Activated CD4-positive, alpha-beta T cell treated with anti-CD3 and anti-CD28 coated beads for 4 hours (primary cell): ENCODE results near the gene NAT16.

ENCODE experiments used
- DNase-seq, 2 donors: peaks; one replicate each; pipeline ENCODE4 v3.0.0-alpha.2; 2020

Gene NAT16

GRCh38 chr7:101170617-101171441, 9.3 kb downstream of the NAT16 start:
- DNase-seq: no peak

- peak; percentile 77 to 86 for DNase-seq
These were observed 10.1 kb downstream of the NAT16 start for GRCh38 chr7:101169838-101170551.

GRCh38 chr7:101169110-101169837, 10.8 kb downstream of the NAT16 start:
- no peak for DNase-seq

GRCh38 chr7:101168412-101169049, 11.6 kb downstream of the NAT16 start:
- peak in 1 of 2 donors; percentile 37 for DNase-seq

- DNase-seq: no peak
These were observed 12.3 kb downstream of the NAT16 start for GRCh38 chr7:101167645-101168411.

- no peak for DNase-seq
These were observed 13.0 kb downstream of the NAT16 start for GRCh38 chr7:101166909-101167644.

GRCh38 chr7:101166648-101166908, 13.5 kb downstream of the NAT16 start:
- no peak for DNase-seq

- DNase-seq: no peak
These were observed 14.0 kb downstream of the NAT16 start for GRCh38 chr7:101165958-101166647.

- peak; percentile 87 to 90 for DNase-seq
These were observed 14.8 kb downstream of the NAT16 start, which contains the start of gene VGF for GRCh38 chr7:101165075-101165957. VGF (minus strand) TSS chr7:101165569; CDS start chr7:101164843, 726 bp downstream.

DNA sequence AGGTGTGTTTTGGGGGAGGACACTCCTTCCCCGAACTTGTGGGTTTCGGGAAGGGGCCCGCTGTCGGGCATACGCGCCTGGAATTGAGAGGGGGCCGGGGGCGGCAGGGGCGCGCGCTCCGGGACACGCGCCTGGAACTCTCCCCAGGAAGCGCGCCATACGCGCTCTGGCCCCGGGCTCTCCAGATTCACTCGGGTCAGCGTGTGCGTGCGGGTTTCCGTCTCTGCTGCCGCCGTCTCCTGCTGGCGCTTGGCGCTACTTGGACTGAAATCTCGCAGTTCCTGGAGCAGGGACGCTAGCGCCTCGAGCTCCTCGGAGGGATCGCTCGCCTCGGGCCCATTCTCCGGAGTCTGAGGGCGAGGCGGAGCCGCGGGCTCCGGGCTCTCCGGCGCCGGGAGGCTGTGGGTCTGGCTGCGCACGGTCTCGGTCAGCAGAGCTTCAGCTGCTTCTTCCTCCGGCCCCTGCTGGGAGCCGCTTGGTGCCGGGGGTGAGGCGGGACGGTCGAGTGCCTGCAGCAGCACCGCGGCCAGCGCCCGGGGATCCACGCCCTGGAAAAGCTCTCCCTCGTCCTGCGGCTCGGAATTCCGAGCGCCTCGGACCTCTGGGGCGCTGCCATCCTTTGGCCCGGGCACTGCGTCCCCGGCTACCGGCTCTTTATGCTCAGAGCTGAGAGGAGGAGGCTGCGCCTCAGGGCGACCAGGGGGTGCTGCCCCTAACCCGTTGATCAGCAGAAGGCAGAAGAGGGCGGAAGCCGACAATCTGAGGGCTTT, 15.8 kb downstream of the NAT16 start:
- DNase-seq: no peak

- peak; percentile 53 to 57 for DNase-seq
These were observed 16.6 kb downstream of the NAT16 start for GRCh38 chr7:101163279-101164070.

DNA sequence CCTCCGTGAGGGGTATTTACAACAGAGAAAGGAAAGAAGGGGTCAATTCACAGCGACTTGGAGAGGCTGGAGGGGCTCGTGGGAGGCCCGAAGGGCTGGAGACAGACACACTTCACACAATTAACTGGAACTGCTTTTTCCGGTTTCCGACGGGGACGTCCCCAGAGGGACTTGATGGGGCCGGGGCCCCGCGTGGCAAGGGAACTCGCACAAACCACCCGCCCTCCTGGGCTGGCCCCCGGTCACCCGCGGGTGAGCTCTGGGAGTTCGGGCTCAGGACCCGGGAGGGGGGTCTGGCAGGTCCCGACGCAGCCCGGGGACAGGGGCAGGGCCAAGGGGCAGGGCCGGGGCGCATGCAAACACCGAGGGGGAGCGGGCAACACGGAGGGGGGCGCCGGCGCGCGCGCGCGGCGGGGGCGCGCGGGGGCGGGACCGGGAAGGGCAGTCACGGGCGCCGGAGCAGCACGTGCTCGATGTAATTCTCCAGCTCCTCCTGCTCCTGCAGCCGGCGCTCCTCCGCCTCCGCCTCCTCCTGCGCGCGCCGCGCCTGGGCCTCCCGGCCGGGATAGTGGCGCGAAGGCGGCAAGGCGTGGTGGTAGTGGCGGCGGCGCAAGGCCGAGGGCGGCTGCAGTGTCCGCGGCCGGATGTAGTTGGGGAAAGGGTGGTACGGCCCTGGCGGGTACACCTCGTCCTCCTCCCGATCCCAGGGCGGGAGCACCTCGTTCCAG, 17.4 kb downstream of the NAT16 start:
- DNase-seq: no peak

GRCh38 chr7:101161692-101162471, 18.2 kb downstream of the NAT16 start:
- no peak for DNase-seq

DNA sequence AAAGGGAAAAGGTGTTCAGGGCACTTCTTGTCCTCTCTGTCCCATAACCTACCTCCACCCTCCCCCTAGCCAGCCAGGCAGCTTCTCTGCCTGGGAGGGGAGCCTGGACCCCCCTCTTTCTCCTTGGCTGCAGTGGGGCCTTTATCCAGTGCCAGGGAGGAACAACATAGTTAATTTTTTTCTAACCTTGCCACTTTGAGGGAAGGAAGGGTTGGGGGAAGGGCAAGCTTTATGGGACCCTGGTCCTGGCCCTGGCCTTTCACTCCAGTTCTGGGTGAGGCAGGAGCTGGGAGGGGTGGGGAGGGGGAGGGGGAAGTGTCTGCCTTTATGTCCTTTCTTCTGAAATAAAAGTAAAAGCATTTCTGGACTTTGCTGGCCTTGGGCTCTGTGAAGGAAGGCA, 19.2 kb downstream of the NAT16 start:
- DNase-seq: no peak

GRCh38 chr7:101159696-101160674, 20.1 kb downstream of the NAT16 start:
- DNase-seq: no peak
